LNCAP (cell line): ENCODE results near the gene CACNA1C.

Experiments used
- TF ChIP-seq, protein P1 (sequence below): fragments of 450-650 bp; IDR thresholded peaks from 2 replicates; pipeline ENCODE4 v1.5.1; 2017; ENCODE audit warnings: mild to moderate bottlenecking

The CACNA1C gene

DNA sequence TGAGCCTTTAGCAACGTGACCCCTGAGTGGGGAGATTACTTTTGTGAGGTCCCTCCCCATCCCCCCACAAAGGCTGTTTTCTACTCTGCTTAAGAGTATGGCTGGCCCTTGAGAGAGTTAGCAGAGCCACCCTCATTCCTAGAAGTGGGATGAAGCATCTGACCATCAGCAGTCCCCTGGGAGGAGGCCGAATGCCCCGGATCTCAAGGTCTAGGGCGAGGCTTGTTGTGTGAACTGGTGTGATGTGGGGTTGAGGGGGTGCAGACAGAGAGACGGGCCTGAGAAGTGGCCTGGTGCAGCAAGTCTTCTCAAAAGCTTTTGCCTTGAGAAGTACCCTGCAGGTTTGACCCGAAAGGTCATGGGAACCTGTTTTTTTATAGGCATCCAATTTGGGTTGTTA, 589.0 kb downstream of the CACNA1C start:
- TF ChIP-seq, protein P1, sequence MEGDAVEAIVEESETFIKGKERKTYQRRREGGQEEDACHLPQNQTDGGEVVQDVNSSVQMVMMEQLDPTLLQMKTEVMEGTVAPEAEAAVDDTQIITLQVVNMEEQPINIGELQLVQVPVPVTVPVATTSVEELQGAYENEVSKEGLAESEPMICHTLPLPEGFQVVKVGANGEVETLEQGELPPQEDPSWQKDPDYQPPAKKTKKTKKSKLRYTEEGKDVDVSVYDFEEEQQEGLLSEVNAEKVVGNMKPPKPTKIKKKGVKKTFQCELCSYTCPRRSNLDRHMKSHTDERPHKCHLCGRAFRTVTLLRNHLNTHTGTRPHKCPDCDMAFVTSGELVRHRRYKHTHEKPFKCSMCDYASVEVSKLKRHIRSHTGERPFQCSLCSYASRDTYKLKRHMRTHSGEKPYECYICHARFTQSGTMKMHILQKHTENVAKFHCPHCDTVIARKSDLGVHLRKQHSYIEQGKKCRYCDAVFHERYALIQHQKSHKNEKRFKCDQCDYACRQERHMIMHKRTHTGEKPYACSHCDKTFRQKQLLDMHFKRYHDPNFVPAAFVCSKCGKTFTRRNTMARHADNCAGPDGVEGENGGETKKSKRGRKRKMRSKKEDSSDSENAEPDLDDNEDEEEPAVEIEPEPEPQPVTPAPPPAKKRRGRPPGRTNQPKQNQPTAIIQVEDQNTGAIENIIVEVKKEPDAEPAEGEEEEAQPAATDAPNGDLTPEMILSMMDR: no peak

DNA sequence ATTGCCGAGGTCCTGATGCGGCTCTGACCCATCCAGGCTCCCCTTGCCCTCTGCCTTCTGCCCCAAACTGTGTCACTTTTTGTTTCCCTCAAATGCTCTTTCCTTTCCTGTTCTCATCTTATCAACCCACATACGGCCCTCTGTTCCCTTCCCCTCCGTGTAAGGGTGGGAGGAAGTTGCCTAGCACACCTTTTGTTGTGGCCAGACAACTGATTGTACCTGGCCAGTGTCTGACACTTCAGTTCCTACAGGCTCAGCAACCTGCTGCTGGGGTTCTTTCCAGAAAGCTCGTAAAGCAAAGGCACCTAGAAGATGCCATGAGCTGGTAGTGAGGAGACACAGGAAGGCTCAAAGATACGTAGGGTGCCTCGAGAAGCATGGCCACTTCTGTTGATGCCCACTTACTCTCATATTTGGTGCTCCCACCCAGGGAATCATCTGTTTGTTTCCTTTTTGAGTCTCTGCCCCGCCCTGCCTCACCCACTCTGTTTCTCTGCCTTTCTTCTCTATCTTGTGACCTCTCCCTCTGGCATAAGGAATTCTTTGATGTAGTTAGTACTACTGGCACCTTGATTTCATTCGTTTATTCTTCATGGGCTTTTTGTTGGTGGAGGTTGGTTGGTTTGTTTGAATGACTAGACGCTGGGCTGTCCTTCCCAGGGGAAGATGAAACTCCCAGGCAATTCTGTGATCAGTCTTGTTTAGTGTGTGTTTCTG, 589.5 kb downstream of the CACNA1C start:
- TF ChIP-seq, protein P1: no peak

DNA sequence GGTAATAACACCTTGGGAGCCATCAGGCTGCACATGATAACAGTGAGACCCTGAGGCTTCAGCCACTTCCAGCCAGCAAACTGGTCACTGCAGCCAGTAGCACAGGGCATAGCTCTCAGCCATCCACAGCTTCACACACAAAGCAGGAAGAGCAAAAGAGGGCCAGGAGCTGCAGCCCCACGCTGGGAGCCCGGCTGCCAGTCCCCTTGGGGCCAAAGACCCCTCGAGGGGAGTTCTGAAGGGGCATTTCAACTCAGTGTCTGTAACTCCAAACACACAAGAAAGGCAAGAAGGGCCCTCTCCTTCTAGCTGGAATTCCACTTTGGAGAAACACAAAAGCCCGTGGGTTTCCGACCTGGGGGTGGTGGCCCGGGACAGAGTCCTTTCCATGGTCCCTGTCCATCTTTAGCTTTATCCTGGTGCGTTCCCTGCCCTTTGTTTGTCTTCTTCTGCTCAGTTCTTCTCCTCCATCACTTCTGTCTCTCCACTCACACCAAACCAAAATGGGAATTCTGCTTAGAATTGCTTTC, 590.2 kb downstream of the CACNA1C start:
- TF ChIP-seq, protein P1: no peak

DNA sequence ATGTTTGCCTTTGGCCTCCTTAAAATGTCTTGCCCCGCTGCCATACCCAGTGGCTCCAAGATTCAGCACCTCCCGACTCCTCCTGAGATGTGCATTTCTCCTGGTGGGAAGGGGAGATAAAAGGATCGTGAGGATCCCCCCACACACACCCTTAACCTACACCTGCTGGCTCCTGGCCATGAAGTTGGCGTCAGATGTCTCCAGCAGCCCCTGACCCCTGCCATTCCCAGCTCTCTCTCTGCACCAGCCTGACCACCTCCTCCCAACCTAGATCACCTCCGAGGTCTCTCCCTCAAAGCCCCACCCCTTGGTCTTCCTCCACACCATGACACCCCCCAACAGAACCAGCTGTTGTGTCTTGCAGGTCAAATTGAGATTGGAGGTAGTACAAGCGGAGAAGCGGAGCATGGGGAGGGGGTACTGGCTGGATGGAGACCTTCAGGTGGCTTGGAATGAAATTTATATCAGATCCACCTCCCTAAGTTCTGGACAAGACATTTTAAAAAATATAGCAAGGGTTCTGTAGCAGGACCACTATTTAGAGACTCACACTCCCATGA, 590.9 kb downstream of the CACNA1C start:
- TF ChIP-seq, protein P1: no peak

DNA sequence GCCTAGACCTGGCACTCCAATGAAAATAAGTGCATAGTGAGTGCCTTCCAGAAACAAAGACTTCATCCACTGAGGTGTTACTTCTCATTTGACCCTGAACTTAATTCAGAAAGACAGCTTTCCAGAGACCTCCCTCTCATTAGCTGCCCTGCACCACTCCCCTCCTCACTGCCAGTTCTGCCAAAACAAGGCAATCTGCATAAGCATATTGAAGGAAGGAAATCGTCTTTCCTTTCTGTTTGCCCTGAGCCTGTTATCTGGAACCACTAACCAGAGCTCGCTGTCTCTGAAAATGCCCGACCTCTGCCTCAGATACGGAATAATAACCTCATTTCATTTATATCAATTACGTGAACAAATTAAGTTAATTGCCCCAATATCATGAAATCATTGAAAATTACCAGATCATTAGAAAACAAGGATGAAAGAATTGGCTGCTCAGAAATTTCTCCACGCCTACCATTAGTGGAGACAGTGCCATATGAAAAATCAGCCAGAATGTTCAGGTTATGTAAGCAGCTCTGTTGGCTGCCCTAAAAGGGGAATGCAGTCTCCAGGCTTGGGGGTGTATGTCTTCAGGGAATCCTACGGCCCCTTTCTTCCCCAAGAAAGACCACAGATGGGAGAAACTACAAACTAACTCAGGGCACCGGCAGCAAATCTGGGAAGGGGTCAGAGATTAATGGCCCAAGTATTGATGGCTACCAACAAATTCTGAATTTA, 592.1 kb downstream of the CACNA1C start:
- TF ChIP-seq, protein P1: no peak

DNA sequence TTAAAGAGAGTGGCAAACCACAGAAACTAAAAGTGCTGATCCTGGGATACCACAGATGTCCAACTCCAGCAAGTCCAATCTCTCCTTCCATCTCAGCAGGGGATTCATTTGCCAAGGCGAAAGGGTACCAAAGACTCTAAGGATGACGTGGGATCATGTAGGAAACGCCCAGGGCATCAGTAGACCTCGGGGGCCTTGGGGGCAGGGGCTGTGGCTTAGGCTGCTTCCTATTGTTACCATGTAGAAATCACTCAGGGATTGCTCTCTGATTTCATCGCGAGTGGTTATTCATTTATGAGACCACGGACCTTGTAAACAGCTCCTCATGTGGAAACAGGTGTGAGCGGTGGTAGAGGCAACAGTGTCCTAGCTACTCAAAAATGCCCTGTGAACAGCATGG, 592.7 kb downstream of the CACNA1C start:
- TF ChIP-seq, protein P1: no peak

DNA sequence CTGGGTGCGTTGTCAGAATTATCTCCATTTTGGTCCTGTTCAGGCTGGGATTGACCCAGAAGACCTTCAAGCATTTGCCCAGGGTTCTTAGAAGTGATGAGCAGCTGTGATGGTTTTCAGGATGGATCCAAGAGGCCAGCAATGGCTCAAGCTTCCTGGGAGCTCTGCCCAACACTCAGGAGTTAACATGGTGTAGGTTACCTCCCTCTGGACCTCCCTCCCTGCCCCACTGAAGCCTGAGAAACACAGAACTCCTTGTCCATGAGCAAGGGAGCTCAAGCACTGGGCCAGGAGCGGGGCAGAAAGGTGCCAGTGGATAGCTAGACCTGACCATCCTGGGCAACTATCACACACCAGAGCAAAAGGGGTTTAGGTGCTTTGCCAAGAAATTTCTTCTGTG, 593.6 kb downstream of the CACNA1C start:
- TF ChIP-seq, protein P1: no peak
